A172 (cell line): ENCODE measurements around the gene C19orf67. TPM values are rescaled to one million over a fixed set of nuclear protein-coding genes. Genes with fewer than 3 reads are reported as not detected.

Experiments
- DNase-seq: peaks from one replicate; pipeline ENCODE4 v3.0.0-alpha.2; 2015; ENCODE audit warnings: low spot score
- total RNA-seq: library from RNA; depleted of rRNA; stranded (reverse); fragments of >200 nt; shearing (Covaris generic); gene quantifications from 2 replicates; pipeline ENCODE4 v1.2.3, GENCODE V29; 2014

Gene C19orf67
- total RNA-seq, 1 experiment from 2014 or later = not detected

- DNase-seq = no peak
Observed at GRCh38 chr19:14110650-14111049, 25.1 kb upstream of the C19orf67 start.

GRCh38 chr19:14107581-14108461, 22.2 kb upstream of the C19orf67 start:
- DNase-seq = peak; percentile 38

- DNase-seq = no peak
Observed at GRCh38 chr19:14106840-14107239, 21.3 kb upstream of the C19orf67 start.

- no peak for DNase-seq
Observed at GRCh38 chr19:14105680-14106079, 20.1 kb upstream of the C19orf67 start.

- DNase-seq = no peak
Observed at GRCh38 chr19:14103310-14103709, 17.7 kb upstream of the C19orf67 start.

GRCh38 chr19:14102756-14103155, 17.2 kb upstream of the C19orf67 start:
- DNase-seq = no peak

GRCh38 chr19:14102102-14102696, 16.6 kb upstream of the C19orf67 start:
- no peak for DNase-seq

- no peak for DNase-seq
Observed at GRCh38 chr19:14101003-14101545, 15.5 kb upstream of the C19orf67 start.

GRCh38 chr19:14097532-14098151, 12.1 kb upstream of the C19orf67 start:
- DNase-seq = no peak

GRCh38 chr19:14096272-14096992, 10.8 kb upstream of the C19orf67 start:
- no peak for DNase-seq

GRCh38 chr19:14094854-14095253, 9.3 kb upstream of the C19orf67 start:
- no peak for DNase-seq

- DNase-seq = no peak
Observed at GRCh38 chr19:14093117-14093823, 7.7 kb upstream of the C19orf67 start.

GRCh38 chr19:14091813-14092462, 6.4 kb upstream of the C19orf67 start:
- DNase-seq = no peak

- peak; percentile 46 for DNase-seq
Observed at GRCh38 chr19:14091081-14091812, 5.7 kb upstream of the C19orf67 start.

- DNase-seq = peak; percentile 49
Observed at GRCh38 chr19:14090509-14091080, 5.0 kb upstream of the C19orf67 start, which contains the start of gene SAMD1. Gene SAMD1 (minus strand): TSS chr19:14090751.

GRCh38 chr19:14089662-14090508, 4.3 kb upstream of the C19orf67 start:
- no peak for DNase-seq

- no peak for DNase-seq
Observed at GRCh38 chr19:14089412-14089661, 3.8 kb upstream of the C19orf67 start.

- no peak for DNase-seq
Observed at GRCh38 chr19:14088634-14089411, 3.2 kb upstream of the C19orf67 start.
